Skeletal muscle satellite cell (primary cell): ENCODE results near the gene ADORA1.
A peak's percentile ranks its signal among the peaks of the same experiment; 100 is the strongest.

Experiments used
- H3K27me3 ChIP-seq: 2 replicates; pipeline ENCODE4 v1.7.0; 2013; ENCODE audit warnings: low read length; ENCODE audit not compliant: control insufficient read depth, insufficient read depth
- H3K36me3 ChIP-seq: 2 replicates; pipeline ENCODE4 v1.7.0; 2013; ENCODE audit warnings: mild to moderate bottlenecking, control low read depth, low read length; ENCODE audit not compliant: insufficient read depth
- H3K4me1 ChIP-seq: 2 replicates; pipeline ENCODE4 v1.7.0; 2013; ENCODE audit warnings: low read length; ENCODE audit not compliant: control insufficient read depth, insufficient read depth
- H3K4me2 ChIP-seq: 2 replicates; pipeline ENCODE4 v1.7.0; 2013; ENCODE audit warnings: mild to moderate bottlenecking, low read length
- H3K4me3 ChIP-seq: 2 replicates; pipeline ENCODE4 v1.7.0; 2013; ENCODE audit warnings: low read length
- H3K9ac ChIP-seq: 2 replicates; pipeline ENCODE4 v1.7.0; 2013; ENCODE audit warnings: mild to moderate bottlenecking, low read depth, low read length, moderate library complexity
- H3K9me3 ChIP-seq: replicated peaks from 2 replicates; pipeline ENCODE4 v1.7.0; 2013; ENCODE audit warnings: mild to moderate bottlenecking, control low read depth, low read length

Gene ADORA1

DNA sequence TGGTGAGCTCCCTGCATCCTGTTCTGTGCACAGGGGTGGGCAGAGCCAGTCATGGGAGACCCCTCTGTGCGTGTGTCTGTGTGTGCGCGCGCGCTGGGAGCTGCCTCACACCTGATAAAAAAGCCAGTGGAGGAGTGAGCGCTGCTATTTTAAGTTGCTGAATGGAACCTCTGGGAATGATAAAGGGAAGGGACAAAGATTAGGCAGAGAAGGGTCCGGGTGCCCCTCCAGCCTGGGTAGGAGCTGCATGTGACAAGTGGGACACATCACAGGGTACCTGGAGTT lies 847 bp downstream of the ADORA1 start:
- H3K4me3 ChIP-seq: peak overlapping the region; percentile 75
- peak overlapping the region; percentile 57 for H3K9ac ChIP-seq
- peaks cover 19% of the 10 kb centered on the region for H3K27me3 ChIP-seq
- H3K9me3 ChIP-seq: no peaks in the 10 kb centered on the region
- H3K4me1 ChIP-seq: peaks cover 34% of the 10 kb centered on the region
- H3K36me3 ChIP-seq: no peaks in the 10 kb centered on the region
- H3K4me2 ChIP-seq: peak overlapping the region; percentile 81

DNA sequence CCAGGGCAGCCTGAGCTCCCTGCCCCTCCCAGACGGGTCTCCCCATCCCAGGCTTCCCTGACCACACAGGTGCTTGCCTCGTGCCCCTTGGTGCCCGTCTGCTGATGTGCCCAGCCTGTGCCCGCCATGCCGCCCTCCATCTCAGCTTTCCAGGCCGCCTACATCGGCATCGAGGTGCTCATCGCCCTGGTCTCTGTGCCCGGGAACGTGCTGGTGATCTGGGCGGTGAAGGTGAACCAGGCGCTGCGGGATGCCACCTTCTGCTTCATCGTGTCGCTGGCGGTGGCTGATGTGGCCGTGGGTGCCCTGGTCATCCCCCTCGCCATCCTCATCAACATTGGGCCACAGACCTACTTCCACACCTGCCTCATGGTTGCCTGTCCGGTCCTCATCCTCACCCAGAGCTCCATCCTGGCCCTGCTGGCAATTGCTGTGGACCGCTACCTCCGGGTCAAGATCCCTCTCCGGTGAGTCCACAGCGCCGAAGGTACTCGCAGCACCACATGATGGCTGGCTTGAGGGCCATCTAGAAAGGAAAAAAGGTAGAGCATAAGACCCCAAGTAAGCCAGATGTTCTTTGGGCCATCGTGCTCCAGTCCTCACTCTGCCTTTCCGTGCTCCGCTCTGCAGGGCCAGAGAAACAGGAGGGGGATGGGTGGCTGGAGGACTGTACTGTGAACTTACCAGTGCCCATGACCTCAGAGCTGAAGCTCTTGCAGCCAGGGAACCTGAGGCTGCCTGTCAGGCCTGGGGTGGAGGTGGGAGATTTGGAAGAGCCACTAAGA lies 1.4 kb downstream of the ADORA1 start:
- H3K36me3 ChIP-seq: no peaks in the 10 kb centered on the region
- peak overlapping the region; percentile 57 for H3K9ac ChIP-seq
- peaks cover 16% of the 10 kb centered on the region for H3K27me3 ChIP-seq
- peak overlapping the region; percentile 81 for H3K4me2 ChIP-seq
- H3K9me3 ChIP-seq: no peaks in the 10 kb centered on the region
- peak overlapping the region; percentile 75 for H3K4me3 ChIP-seq
- peaks cover 34% of the 10 kb centered on the region for H3K4me1 ChIP-seq

DNA sequence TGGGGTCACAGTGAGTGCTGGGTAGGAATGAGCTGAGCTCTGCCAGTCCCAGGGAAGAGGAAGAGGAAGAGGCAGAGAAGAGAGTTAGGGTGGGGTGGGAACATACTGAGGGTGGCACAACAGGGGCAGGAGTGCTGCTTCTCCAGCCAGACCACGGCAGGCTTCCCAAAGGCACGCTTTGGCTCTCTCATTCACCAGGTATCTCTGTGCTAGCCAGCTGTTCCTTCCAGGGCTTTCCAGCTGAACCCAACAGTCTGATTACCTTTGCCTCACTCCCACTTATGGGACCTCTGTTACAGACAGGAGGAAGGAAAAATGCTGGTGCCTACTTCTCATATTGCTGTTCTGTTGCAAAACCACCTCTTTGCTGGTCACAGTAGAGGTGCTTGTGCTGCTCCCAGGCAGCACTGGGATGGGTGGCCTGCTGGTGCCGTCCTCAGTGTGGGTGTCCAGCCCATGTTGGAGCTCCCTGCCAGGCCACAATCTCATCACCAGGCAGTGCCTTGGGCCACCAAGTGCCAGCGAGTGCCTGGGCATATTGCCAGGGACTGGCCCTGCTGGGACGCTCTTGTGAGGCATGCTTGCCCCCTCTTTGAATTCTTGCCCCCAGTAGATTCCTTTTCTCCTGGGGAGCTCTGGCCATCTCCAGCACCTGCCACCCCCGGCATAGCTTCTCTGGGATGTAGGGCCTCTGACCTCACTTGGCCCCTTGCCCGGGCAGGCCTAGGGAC lies 2.1 kb downstream of the ADORA1 start:
- Histone ChIP-seq H3K4me3 (peak overlapping the region; percentile 75), H3K9me3 (no peaks in the 10 kb centered on the region), H3K27me3 (peaks cover 13% of the 10 kb centered on the region), H3K4me2 (peak overlapping the region; percentile 81), H3K4me1 (peaks cover 34% of the 10 kb centered on the region), H3K9ac (peak overlapping the region; percentile 12), H3K36me3 (no peaks in the 10 kb centered on the region)

DNA sequence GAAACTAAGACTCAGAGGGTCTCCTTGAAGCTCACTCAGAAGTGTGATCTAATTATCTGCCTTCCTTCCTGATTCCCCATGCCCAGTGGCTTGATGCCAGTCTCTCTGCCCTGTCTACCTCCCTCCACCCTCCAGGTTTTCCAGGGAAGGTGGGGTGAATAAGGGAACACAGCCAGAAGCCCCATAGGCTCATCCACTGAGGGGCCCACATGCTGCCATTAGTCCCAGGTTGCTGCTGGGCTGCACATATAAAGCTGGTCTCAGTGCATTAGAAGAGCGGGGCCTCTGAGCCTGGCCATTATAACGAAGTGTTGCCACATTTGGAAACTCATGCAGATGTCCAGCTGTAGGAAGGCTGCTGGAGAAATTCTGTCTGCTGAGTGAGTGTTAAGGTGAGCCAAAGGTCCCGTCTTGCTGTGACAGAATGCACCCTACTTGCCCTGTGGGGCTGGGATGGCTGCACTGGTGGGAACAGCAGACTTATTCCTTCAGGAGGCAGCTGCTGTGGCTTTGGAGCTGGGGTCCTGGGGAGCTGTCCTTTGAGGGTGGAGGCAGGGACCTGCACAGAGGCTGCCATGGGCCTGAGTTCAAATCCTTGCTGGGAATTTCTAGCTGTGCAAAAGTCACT lies 2.9 kb downstream of the ADORA1 start:
- no peak overlapping the region for H3K4me3 ChIP-seq
- no peaks in the 10 kb centered on the region for H3K36me3 ChIP-seq
- no peaks in the 10 kb centered on the region for H3K9me3 ChIP-seq
- peaks cover 11% of the 10 kb centered on the region for H3K27me3 ChIP-seq
- no peak overlapping the region for H3K9ac ChIP-seq
- H3K4me2 ChIP-seq: peak overlapping the region; percentile 81
- peaks cover 30% of the 10 kb centered on the region for H3K4me1 ChIP-seq

DNA sequence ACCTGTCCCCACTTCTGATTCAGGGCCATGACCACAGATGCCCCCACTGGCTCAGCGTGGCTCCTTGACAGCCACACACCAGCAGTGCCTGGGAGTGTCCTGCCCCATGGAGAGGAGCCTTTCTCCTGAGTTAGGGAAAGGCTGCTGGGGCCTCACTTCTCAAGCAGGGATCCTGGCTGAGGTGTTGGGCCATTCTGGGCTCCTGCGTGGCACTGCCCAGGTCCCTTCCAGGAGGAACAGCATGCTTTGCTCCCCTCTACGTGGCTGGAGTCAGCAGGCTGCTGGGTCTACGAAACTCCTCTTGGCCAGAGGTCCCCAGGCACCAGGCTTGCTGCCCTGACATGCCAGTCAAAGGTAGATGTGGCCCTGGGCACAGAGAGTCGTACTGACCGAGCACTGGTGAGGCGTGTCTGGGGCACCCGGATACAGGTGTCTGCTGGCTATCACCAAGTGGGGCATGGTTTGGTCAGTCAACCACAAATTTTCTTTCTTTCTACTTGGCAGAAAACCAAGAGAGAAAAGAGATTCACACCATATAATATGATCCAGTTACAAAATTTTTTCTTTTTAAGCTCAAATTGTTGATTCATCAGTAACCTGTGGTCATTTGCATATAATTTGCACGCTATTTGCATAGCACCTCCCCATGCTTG lies 4.1 kb downstream of the ADORA1 start:
- Histone ChIP-seq H3K36me3 (no peaks in the 10 kb centered on the region), H3K4me1 (peaks cover 22% of the 10 kb centered on the region), H3K27me3 (peaks cover 11% of the 10 kb centered on the region), H3K9ac (no peak overlapping the region), H3K9me3 (no peaks in the 10 kb centered on the region), H3K4me3 (no peak overlapping the region), H3K4me2 (no peak overlapping the region)

DNA sequence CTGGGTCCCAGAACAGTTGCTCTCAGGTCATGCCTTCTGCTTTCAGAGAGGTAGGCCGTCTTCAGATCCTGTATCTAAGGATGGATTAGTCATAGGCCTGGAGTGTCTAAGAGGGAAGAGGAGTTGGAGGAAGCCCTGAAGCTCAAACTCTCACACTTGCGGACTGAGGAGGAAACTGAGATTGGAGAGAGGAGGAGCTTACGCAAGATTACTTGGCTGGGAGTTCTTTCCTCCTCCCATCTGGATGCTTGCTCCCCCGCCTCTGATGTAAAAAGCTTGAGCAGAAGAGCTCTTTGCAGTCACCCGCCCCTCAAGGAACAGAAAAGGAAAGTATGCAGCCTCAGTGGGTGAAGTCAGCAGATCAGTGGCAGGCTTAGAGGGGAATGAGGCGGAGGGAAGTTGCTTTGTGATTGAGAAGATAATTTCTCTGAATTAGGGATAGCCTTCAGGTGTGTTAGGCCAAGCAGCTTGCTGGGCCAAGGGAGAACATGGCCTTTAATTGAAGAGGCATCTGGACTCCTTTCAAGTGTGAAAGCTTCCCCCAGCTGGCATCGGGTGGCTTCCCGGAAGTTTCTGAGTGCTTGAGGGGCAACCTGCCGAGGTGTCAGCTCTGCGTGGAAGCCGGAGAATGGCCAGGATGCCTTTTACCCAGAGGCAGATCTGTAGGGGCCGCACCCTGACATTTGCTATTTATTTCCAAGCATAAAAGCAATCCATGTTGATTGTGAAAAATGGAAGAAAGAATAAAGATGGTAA lies 6.6 kb downstream of the ADORA1 start:
- Histone ChIP-seq H3K9me3 (no peaks in the 10 kb centered on the region), H3K27me3 (peaks cover 11% of the 10 kb centered on the region), H3K4me1 (peaks cover 7% of the 10 kb centered on the region), H3K9ac (no peak overlapping the region), H3K36me3 (no peaks in the 10 kb centered on the region), H3K4me3 (no peak overlapping the region), H3K4me2 (no peak overlapping the region)

DNA sequence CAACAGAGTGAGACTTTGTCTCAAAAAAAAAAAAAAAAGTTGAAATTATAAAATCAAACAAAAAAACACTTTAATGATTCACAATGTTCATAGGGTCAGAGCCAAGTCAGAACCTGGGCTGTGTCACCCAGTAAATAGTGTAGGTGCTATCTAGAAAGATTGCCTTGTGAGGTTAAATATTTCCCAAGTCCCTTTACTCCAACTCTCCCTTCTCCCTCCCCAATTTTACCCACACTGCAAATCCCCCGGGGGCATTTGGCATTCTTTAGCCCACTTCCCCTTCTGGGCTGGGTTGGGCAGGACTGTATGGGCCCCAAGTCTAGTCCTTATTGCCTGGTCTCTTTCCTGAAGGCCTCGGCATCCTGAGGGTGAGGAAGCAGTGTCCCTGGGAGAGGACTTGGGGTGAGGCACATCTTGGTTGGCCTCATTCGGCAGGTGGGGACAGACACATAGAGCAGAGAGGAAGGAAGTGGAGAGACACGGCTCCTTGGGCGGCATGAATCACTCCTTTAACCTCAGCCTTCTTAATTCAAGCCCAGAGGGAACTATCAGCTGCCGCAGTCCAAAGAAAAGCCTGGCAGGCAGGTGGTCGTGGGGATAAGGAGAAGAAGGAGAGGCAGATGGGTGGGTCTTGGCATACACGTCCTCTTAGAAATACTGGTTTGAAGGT lies 8.2 kb downstream of the ADORA1 start:
- Histone ChIP-seq H3K9me3 (no peaks in the 10 kb centered on the region), H3K4me1 (no peaks in the 10 kb centered on the region), H3K27me3 (peaks cover 8% of the 10 kb centered on the region), H3K9ac (no peak overlapping the region), H3K4me2 (no peak overlapping the region), H3K4me3 (no peak overlapping the region), H3K36me3 (no peaks in the 10 kb centered on the region)

DNA sequence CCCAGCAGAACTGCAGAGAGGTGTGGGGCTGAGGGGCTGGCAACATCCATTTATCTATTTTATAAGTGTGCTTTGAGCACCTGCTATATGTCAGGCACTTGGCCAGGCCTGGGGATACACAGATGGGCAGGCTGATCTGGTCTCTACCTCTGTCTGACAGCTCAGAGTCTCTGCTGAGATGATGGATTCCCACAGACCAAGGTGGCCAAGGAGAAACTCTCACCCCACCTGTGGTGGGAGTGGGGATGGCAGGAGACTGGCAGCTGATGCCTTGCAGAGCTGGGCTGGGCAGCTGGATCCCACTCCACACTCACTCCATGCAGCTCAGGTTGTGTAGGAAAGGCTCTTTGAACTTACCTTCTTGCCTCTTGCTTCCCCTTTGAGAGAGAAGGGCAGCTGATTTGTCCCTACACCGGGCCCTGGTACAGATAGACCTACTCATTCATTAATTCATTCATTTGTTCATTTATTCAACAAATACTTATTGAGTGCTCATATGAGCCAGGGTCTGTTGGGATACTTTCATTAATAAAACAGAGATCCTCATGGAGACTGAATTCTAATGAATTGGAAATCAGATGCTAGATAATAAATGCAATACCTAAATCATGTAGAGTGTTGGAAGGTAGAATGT lies 9.0 kb downstream of the ADORA1 start:
- Histone ChIP-seq H3K9me3 (no peaks in the 10 kb centered on the region), H3K4me1 (no peaks in the 10 kb centered on the region), H3K27me3 (peaks cover 8% of the 10 kb centered on the region)

DNA sequence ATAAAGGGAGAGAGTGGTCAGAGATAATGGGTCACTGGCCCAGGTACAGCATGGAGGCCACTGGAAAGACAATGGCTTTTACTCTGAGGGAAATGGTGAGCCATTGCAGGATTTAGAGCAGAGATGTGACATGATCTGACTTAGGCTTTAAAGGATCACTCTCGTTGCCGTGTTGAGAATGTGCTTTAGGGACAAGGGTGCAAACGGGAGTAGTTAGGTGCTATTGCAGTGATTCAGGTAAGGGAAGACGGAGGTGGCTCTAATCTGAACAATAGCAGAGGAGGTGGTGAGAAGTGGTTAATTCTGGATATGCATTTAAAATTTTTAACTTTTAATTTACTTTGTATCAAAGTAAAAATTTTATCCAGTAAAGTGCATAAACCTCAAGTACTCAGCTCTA lies 9.8 kb downstream of the ADORA1 start:
- H3K27me3 ChIP-seq: peaks cover 8% of the 10 kb centered on the region
- no peaks in the 10 kb centered on the region for H3K4me1 ChIP-seq
- H3K36me3 ChIP-seq: no peaks in the 10 kb centered on the region
- no peak overlapping the region for H3K9ac ChIP-seq
- no peaks in the 10 kb centered on the region for H3K9me3 ChIP-seq
- no peak overlapping the region for H3K4me3 ChIP-seq
- H3K4me2 ChIP-seq: no peak overlapping the region

More for the DNA sequence above, 9.0 kb downstream of the ADORA1 start:
- Histone ChIP-seq H3K4me2 (no peak overlapping the region), H3K9ac (no peak overlapping the region), H3K36me3 (no peaks in the 10 kb centered on the region), H3K4me3 (no peak overlapping the region)

DNA sequence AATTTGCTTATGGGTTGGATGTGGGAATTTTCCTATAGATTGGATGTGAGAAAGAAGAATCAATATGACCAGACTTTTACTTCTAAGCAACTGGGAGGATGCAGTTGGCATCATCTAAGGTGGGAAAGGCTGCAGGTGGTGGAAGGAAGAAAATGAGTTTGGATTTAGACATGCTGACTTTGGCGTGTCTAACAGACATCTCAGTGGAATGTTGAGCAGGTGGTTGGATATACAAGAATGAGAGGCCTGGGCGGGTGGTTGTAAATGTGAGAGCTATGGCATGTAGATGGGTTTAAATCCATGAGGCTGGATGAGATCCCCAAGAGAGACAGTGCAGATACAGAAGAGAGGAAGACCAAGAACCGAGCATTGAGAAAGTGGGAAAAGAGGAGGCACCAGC lies 10.5 kb downstream of the ADORA1 start:
- H3K27me3 ChIP-seq: peaks cover 8% of the 10 kb centered on the region
- no peak overlapping the region for H3K9ac ChIP-seq
- no peaks in the 10 kb centered on the region for H3K9me3 ChIP-seq

More for the DNA sequence above, 10.5 kb downstream of the ADORA1 start:
- no peak overlapping the region for H3K4me3 ChIP-seq
- H3K4me2 ChIP-seq: no peak overlapping the region
- no peaks in the 10 kb centered on the region for H3K4me1 ChIP-seq
- H3K36me3 ChIP-seq: no peaks in the 10 kb centered on the region
